ENCODE measurements around the gene LRP3.

GRCh38 chr19:33250500-33250899 is 56.4 kb downstream of the LRP3 start:
- TF ChIP-seq BHLHE40 (IDR thresholded peaks at IDR 0.05; ENCODE audit: borderline replicate concordance), result no peak
- TF ChIP-seq SP1 (IDR thresholded peaks at IDR 0.05), result no peak
- no peak; the same call in 1 of the 2 replicates for TF ChIP-seq TARDBP (IDR thresholded peaks at IDR 0.05)
- no peak for TF ChIP-seq NFRKB (IDR thresholded peaks at IDR 0.05)
- no peak for TF ChIP-seq ARNT (IDR thresholded peaks at IDR 0.05)
- TF ChIP-seq FOXA1 (IDR thresholded peaks at IDR 0.05), result no peak
- no peak for TF ChIP-seq ELF4 (IDR thresholded peaks at IDR 0.05)
- TF ChIP-seq HDGF (IDR thresholded peaks at IDR 0.05; ENCODE audit: borderline replicate concordance), result no peak
- TF ChIP-seq FOXK2 (IDR thresholded peaks at IDR 0.05), result no peak
- no peak for TF ChIP-seq SUZ12 (IDR thresholded peaks at IDR 0.05)
- no peak for TF ChIP-seq PKNOX1 (IDR thresholded peaks at IDR 0.05)
- no peak for TF ChIP-seq FOXM1 (IDR thresholded peaks at IDR 0.05; ENCODE audit: borderline replicate concordance)

Data from HEK293T (cell line).